Transverse colon (tissue), 3 donors: ENCODE results near the gene KLRC1.

Source experiments
- CTCF ChIP-seq, 5 experiments: fragments of 200-600 bp in 3 of 5; fragments of 450-650 bp in 2 of 5; sonication (generic) in 3 of 5; IDR thresholded peaks; 1 replicate in 2 of 5; 2 replicates in 3 of 5; pipeline ENCODE4 v1.5.1; 2016 to 2017; ENCODE audit warnings: antibody characterized with exemption in 5 of 5, inconsistent platforms in 3 of 5, mild to moderate bottlenecking in 2 of 5, moderate library complexity in 1 of 5
- EP300 ChIP-seq: sonication (generic); formaldehyde crosslinking; IDR thresholded peaks from one replicate; pipeline ENCODE4 v1.6.1; 2017; ENCODE audit warnings: antibody characterized with exemption, low read depth
- POLR2A ChIP-seq: fragments of 450-650 bp; IDR thresholded peaks from one replicate; pipeline ENCODE4 v1.6.1; 2016; ENCODE audit warnings: antibody characterized with exemption, mild to moderate bottlenecking, moderate library complexity

GRCh38 chr12:10398168-10398567 is 55.0 kb downstream of the KLRC1 start:
- no peak for TF ChIP-seq POLR2A
- no peak for TF ChIP-seq EP300
- TF ChIP-seq CTCF (IDR thresholded peaks at IDR 0.05): no peak
